GM18858 (cell line): ENCODE results near the gene ZNF586.
"Not testable (repeated sequence)": the region's sequence is repeated elsewhere in the genome, so short reads cannot be mapped to it uniquely, and the experiment has no call there.

Source experiments
- ATAC-seq: cut with Tn5 transposase; IDR thresholded peaks from one replicate; pipeline ENCODE4 v1.9.1; 2021; ENCODE audit not compliant: unreplicated experiment

The ZNF586 gene

DNA sequence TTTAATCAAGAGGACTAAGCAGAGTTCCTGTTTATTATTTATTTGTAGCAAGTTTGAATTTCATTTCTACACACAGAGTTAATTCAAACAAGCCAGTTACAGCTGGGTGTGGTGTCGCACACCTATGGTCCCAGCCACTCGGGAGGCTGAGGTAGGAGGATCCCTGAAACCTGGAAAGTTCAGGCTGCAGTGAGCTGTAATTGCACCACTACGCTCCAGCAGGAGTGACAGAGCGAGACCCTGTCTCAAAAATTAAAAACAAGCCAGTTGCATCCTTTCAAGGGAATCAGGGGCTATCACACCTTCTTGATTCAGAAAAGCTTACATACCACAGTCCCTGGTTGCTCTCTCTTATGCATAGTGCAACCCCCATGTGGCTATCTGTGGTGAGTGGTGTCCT is 19.8 kb downstream of the ZNF586 start:
- no peak for ATAC-seq

DNA sequence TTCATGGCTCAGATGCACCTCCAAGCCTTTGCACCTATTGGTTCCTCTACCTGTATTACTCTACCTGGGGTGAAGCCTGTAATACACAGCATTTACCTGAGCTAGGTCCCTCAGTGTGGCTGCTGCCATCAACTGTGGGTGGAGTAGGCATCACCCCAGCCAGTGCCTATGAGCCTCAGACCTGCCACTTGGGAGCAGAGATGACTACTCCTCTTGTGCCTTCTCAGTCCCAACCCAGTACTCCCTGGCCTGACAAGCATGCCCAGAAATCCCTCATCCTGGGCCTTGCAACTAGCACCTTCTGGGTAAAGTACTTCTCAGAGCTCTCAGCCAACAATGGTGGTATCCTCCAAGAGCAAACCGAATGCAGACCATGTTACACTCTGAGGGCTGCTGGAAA is 27.1 kb downstream of the ZNF586 start:
- not testable (repeated sequence) for ATAC-seq

DNA sequence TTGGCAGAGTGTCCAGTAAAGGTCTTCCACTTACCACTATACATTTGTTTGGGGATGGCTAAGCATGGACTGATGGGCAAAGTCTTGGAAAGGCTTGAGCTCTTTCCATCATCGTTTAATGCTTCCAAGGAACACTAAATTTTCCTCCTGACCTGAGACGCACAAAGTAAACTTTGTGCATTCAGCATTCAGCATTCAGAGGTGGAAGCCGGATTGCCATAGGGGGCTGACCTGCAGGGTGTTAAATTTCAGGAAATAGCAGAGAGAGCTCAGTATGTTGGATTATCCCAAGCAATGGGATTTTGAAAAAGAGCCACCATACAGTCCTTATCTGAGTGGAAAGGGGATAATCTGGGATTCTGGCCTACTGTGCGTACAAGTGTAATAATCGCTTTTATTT is 31.2 kb downstream of the ZNF586 start:
- no peak for ATAC-seq

DNA sequence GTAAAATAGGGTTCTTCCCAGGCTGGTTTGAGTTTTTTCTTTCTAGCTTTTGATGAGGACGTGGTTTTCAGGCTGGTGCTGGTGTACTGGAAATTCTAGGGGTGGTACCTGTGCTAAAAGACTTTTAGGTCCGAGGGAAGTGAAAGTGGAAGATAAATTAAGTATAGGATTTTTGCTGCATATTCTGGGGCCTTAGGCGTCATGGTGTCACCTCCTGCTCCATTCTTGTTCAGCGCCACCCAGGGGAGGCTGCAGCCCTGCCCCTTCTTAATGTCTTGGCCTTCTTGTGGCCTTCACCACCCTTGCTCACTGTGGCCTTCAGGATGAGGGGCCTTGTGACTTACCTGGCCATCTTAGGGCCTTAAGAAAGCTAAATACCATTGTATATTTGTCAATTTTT is 32.8 kb downstream of the ZNF586 start:
- no peak for ATAC-seq

DNA sequence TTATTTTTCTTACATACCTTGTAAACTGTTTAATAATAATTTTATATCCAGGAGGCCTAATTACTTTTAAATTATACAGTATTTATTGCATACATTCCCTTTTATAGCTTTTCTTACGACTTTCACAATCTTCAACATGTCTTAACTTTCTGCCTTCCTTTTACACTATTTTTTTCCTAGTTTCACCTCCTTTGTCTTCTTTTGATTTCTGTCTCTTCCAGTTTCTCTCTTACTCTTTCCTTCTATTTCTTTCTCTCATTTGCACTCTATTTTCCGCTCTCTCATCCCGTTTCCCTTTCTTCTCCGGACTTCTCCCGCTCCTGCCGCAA is 33.8 kb downstream of the ZNF586 start:
- no peak for ATAC-seq

DNA sequence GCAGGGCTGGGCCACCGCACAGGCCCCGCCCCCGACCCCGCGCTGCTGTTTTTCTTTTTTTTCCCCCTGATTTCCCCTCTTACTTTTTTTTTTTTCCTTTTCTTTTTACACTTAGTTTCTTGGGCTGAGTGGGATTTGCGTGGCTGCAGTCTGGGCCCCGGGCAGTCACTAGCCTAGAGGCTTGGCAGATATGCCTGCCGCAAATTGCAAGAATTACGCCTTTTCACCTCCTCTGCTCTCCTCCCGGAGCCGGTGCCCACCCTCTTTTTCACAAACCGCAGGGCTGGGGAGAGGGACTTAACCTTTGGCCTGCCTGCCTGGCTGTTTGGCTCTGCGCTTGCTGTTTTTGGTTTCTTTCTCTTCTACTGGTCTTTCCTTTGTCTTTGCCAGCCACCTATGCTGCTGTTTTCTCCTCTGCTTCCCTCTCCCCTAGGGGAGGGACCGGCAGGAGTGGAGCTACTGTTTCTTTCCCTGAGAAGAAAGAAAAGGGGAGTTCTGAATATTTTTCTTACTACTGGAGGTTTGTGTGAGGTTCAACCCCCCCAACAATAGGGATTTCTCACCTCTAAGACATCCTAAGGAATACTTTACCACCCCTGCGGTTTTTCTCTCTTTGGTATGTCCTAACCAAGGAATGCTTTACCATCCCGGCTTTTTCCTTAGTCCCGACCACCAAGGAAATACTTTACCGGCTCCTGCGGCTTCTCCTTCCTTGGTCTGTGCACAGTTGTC is 34.3 kb downstream of the ZNF586 start:
- no peak for ATAC-seq

DNA sequence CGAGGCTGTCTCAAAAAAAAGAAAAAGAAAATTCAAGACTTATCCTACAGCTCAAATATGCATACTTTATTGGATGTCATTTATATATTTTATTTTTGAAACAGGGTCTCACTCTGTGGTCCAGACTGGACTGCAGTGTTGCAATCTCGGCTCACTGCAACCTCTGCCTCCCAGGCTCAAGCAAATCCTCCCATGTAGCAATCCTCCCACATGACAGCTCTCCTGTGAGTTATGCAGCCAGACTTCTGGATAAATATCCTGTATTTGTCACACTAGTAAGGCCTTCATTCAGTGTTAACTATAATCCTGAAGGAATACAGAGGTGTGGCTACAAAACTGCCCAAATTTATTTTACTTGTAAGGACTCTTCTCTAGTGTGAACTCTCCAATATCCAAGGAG is 38.1 kb downstream of the ZNF586 start:
- no peak for ATAC-seq

DNA sequence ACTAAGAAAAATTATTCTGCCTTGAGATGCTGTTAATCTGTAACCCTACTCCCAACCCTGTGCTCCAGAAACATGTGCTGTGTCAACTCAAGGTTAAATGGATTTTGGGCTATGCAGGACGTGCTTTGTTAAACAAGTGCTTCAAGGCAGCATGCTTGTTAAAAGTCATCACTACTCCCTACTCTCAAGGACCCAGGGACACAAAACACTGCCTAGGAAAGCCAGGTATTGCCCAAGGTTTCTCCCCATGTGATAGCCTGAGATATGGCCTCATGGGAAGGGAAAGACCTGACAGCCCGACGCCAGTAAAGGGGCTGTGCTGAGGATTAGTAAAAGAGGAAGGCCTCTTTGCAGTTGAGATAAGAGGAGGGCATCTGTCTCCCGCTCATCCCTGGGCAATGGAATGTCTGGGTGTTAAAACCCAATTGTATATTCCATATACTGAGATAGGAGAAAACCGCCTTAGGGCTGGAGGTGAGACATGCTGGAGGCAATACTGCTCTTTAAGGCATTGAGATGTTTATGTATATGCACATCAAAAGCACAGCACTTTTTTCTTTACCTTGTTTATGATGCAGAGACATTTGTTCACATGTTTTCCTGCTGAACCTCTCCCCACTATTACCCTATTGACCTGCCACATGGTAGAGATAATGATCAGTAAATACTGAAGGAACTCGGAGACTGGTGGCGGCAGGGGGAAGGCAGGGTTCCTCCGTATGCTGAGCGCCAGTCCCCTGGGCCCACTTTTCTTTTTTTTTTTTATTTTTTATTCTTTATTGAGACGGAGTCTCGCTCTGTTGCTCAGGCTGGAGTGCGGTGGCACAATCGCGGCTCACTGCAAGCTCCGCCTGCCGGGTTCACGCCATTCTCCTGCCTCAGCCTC is 41.2 kb downstream of the ZNF586 start:
- ATAC-seq: not testable (repeated sequence)

DNA sequence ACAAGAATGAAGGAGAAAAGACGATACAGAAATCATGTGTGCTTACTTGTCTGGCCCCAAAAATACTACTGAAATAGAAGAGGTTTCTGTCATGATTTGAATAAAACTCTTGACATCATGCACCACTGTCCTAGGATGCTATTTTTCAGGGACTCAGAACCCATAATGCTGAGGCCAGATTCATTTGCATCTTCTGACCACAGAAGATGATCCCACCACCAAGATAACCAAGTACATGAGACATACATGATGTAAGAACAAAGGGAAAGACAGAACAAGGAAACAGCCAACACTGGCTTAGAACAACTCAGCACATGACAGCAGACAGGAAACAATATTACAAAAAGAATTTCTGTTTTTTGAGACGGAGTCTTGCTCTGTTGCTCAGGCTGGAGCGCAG is 42.8 kb downstream of the ZNF586 start:
- no peak for ATAC-seq

DNA sequence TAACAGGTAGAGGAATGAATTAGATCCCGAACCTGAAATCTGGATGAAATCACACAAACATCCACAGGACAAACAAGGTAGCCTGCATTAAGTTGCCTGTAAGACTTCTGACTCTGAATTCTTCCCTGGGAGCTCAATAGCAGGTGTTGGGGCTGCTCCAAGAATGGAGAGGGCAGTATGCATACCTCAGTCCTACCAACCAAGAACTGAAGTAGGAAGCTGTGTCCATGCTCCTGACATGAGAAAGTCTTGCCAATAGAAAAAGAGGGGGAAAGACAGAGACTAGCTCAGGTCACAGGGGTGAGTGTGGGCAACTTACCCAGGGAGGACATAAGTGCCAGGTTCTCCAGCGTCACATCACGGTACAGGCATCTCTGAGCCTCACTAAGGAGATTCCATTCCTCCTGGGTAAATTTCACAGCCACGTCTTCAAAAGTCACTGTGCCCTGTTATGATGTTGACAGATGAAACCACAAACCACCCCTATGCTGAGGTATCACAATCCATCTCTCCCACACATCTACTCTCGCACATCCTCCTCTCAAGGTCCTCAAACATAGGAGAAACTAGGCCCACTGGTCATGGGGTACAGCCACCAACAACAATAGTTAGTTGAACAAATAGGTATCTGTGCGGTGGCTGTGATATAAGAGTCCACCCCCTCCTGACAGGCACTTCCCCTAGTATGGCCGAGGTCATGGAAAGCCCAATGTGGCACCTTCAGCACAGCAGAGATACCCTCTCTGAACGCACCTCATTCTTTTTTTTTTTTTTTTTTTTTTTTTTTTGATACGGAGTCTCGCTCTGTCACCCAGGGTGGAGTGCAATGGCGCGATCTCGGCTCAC is 43.7 kb downstream of the ZNF586 start:
- not testable (repeated sequence) for ATAC-seq

DNA sequence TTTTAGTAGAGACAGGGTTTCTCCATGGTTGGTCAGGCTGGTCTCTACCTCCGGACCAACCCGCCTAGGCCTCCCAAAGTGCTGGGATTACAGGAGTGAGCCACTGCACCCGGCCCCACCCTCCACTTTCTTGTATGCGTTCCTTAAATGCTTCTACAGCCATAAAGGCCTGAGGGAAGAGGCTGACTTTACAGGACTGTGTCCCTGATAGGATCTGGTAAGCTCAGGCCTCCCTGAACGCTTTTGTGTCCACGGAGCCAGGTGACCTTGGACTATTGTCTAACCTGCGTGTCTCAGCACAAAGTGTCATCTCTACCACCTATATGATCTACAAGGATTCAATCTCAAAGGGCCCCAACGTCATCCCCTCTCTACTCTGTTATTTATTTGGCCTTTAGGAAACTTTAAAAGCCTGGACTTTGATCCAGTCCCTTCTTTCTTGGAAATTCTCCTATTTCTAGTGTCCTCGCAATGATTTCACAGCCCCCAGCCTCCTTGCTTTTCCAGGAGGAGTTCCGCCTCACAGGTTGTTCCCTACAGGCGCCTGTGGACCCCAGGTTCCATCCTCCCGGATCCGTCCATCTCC is 44.5 kb downstream of the ZNF586 start:
- ATAC-seq: no peak

DNA sequence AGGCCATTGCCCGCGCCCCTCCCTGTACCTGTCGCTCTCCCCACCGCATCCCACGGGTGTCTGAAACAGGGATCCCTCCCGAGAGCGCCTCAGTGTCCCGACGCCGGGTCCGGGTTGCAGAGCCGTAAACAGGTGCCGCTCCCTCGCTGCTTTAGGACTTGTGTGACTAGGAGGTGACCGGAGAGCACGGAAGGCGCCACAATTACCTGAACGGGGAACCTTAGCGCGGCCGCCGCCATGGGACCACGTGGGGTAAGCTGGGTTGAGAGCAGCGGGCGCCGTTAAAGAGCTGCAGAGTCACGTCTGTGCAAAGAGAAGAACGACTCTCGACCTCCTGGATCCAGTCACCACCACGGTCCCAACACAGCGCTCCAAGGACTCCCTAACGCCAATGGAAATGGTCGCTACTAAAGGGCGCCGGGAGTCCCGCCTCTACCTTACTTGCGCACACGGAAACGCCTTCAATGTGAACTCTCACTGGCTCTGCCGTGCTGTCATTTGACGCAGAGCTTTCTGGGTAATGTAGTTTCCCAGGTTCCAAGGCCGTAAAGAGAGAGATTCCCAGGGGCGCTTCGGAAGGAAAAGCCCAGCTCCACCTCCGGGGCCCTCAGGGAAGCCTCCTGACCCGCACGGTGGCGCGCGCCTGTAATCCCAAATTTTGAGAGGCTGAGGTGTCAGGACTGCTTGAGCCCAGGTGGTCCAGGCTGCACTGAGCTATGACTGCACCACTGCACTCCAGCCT is 45.2 kb downstream of the ZNF586 start, which contains the start of gene ZNF552:
ZNF552 (minus strand) TSS at position 409 of the 742 bp plus-strand sequence; CDS start at position 239, 170 bp downstream.
- peak; percentile 71 for ATAC-seq

DNA sequence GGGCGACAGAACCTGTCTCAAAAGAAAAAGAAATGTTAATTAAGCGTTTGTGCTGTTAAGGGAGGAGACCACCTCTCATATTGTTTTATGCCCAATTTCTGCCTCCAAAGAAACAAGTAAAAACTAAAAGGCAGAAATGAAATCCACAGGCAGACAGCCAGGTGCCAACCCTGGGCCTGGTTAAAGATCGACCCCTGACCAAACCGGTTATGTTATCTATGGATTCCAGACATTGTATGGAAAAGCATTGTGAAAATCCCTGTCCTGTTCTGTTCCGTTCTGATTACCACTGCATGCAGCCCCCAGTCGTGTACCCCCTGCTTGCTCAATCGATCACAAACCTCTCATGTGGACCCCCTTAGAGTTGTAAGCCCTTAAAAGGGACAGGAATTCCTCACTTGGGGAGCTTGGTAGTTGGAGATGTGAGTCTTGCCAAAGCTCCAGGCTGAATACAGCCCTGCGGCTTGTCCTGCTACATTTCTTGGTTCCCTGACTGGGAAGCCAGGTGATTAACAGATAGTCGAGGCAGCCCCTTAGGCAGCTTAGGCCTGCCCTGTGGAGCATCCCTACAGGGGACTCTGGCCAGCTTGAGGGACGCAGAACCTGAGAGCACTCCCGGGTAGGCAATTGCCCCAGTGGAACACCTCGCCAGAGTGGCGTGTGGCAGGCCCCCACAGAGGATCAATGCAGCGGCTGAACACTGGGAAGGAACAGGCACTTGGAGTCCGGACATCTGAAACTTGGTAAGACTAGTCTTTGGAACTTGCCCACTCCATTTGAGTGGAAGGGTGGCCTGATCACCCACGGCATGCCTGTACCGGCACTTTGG is 46.0 kb downstream of the ZNF586 start:
- no peak for ATAC-seq

DNA sequence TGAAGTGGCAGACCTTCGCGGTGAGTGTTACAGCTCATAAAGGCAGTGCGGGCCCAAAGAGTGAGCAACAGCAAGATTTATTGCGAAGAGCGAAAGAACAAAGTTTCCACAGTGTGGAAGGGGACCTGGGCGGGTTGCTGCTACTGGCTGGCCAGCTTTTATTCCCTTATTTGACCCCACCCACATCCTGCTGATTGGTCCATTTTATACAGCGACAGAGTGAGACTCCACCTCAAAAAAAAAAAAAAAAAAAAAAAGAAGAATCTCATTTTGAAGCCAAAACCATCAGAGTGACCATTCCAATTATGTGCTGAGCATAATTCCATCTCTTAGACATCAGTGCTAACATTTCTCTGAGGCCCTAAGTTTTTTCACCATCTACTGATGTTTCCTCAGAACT is 47.2 kb downstream of the ZNF586 start:
- no peak for ATAC-seq

DNA sequence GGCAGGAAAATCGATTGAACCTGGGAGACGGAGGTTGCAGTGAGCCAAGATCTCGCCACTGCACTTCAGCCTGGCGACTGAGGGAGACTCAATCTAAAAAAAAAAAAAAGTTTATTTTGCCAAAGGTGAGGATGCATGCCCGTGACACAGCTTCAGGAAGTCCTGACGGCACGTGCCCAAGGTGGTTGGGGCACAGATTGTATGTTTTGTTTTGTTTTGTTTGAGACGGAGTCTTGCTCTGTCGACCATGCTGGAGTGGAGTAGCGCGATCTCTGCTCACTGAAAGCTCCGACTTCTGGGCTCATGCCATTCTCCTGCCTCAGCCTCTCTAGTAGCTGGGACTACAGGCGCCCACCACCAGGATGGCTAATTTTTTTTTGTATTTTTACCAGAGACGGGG is 48.5 kb downstream of the ZNF586 start:
- ATAC-seq: no peak

DNA sequence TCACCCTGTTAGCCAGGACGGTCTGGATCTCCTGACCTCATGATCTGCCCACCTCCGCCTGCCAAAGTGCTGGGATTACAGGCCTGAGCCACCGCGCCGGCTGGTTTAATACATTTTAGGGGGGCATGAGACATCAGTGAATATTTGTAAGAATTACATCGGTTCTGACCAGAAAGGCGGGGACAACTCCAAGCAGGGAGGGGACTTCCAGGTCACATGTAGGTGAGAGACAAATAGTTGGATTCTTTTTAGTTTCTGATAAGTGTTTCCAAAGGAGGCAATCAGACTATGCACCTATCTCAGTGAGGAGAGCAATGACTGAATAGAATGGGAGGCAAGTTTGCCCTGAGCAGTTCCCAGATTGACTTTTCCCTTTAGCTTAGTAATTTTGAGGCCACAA is 48.9 kb downstream of the ZNF586 start:
- ATAC-seq: no peak

DNA sequence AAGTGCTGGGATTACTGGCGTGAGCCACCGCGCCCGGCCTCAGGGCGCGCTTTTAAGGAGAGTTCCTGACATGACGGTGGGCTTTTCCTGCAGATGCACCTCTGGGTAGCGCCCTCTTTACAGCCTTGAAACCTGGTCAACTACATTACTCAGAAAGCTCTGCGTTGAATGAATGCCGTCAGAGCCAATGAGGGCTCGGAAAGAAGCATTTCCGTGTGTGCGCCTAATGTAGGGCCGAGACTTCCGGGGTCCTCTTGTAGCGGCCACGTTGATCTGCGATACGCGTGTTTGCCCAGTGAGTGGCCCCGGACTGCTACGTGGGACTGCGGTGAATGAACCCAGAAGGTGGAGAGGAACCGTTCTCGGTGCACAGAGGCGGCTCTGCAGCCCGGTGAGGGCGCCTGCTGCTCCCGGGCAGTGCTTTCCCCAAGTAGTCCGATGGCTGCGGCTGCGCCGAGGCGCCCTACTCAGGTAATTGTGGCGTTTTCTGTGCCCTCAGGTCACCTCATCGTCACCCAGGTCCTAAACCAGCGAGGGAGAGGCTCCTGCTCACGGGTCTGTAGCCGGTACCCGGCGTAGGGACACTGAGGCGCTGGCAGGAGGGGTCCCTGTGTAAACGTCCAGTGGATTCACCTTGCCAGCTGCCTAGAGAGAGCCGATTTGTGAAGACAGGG is 50.1 kb downstream of the ZNF586 start:
- peak; percentile 54 for ATAC-seq

DNA sequence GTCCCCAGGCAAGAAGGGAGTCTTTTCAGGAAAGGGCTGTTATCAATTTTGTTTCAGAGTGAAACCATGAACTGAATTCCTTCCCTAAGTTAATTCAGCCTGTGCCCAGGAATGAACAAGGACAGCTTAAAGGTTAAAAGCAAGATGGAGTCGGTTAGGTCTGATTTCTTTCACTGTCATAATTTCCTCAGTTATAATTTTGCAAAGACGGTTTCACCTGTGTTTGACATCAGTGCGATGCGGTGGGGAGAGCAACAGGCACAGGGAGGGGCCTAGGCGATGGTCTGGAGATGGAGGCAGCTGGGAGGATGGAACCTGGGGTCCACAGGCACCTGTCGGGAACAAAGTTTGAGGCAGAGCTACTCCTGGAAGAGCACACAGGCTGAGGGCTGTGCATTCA is 51.1 kb downstream of the ZNF586 start:
- ATAC-seq: no peak

DNA sequence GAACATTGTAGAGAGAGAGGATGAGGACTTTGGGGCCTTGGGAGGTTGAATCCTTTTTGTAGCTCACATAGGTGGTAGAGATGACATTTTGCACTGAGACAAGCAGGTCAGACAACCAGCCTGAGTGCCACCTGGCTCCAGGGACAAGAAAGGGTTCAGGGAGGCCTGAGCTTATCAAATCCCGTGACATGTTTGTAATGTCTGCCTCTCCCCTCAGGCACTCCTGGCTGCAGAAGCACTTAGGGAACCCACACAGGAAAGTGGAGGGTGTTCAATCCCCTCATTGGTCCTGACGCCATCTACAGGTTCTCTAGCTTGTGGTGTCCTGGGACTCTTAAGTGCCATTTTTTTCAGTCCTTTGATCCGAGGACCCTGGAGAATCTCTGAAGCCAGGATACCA is 51.6 kb downstream of the ZNF586 start:
- ATAC-seq: not testable (repeated sequence)
